ENCODE data around the gene QPRT. TPM values are rescaled to one million over a fixed set of nuclear protein-coding genes. Genes with fewer than 3 reads are reported as not detected.
"Not testable (repeated sequence)": the region's sequence is repeated elsewhere in the genome, so short reads cannot be mapped to it uniquely, and the experiment has no call there.

The QPRT gene
- total RNA-seq, 4 donors from 2014 or later: 16.7 to 54.3 (median 23.1) TPM

GRCh38 chr16:29663016-29663806 is 15.8 kb upstream of the QPRT start, which contains the start of gene SPN:
SPN (plus strand) TSS chr16:29663247; CDS start chr16:29663729, 482 bp downstream.
- no peak for DNase-seq
- Histone ChIP-seq H3K36me3 (no peaks in the 10 kb centered on the region), H3K27me3 (no peaks in the 10 kb centered on the region), H3K4me3 (no peak within 1 kb of the TSS), H3K27ac (no peak within 1 kb of the TSS), H3K9me3 (no peaks in the 10 kb centered on the region), H3K4me1 (peaks cover 0 to 6% of the 10 kb centered on the region in 2 donors)
- TF ChIP-seq POLR2A (IDR thresholded peaks at IDR 0.05): no peak
- TF ChIP-seq CTCF (IDR thresholded peaks at IDR 0.05): no peak
- intact Hi-C loops (cut with DNase I; ENCODE audit: low total_unique reads): no loop called here

GRCh38 chr16:29663807-29664090 is 15.2 kb upstream of the QPRT start:
- Histone ChIP-seq H3K27ac (no peak overlapping the region), H3K4me1 (peaks cover 0 to 6% of the 10 kb centered on the region in 2 donors), H3K9me3 (no peaks in the 10 kb centered on the region), H3K27me3 (no peaks in the 10 kb centered on the region), H3K36me3 (no peaks in the 10 kb centered on the region), H3K4me3 (no peak overlapping the region)
- TF ChIP-seq POLR2A (IDR thresholded peaks at IDR 0.05) (no peak), CTCF (IDR thresholded peaks at IDR 0.05) (no peak)
- no peak for DNase-seq
- intact Hi-C loops (cut with DNase I; ENCODE audit: low total_unique reads): no loop called here

- TF ChIP-seq POLR2A (IDR thresholded peaks at IDR 0.05) (no peak), CTCF (IDR thresholded peaks at IDR 0.05) (no peak)
- Histone ChIP-seq H3K27me3 (no peaks in the 10 kb centered on the region), H3K4me3 (no peak overlapping the region), H3K36me3 (no peaks in the 10 kb centered on the region), H3K9me3 (no peaks in the 10 kb centered on the region), H3K27ac (no peak overlapping the region), H3K4me1 (peaks cover 0 to 6% of the 10 kb centered on the region in 2 donors)
- no peak for DNase-seq
- intact Hi-C loops (cut with DNase I; ENCODE audit: low total_unique reads): no loop called here
Measured at GRCh38 chr16:29664091-29664921, 14.7 kb upstream of the QPRT start.

- Histone ChIP-seq H3K27ac (no peak overlapping the region), H3K36me3 (no peaks in the 10 kb centered on the region), H3K4me3 (no peak overlapping the region), H3K27me3 (no peaks in the 10 kb centered on the region), H3K9me3 (no peaks in the 10 kb centered on the region), H3K4me1 (peaks cover 0 to 6% of the 10 kb centered on the region in 2 donors)
- no peak for DNase-seq
- TF ChIP-seq CTCF (IDR thresholded peaks at IDR 0.05) (no peak), POLR2A (IDR thresholded peaks at IDR 0.05) (no peak)
- intact Hi-C loops (cut with DNase I; ENCODE audit: low total_unique reads): no loop called here
Measured at GRCh38 chr16:29665294-29666077, 13.5 kb upstream of the QPRT start.

GRCh38 chr16:29667322-29667610 is 11.7 kb upstream of the QPRT start:
- H3K4me3 ChIP-seq; H3K4me1 ChIP-seq; H3K27me3 ChIP-seq; H3K27ac ChIP-seq; H3K36me3 ChIP-seq; DNase-seq; intact Hi-C loops (cut with DNase I; ENCODE audit: low total_unique reads); H3K9me3 ChIP-seq: not testable (repeated sequence)

Data from uterus (tissue), 4 donors.